Measurements from ENCODE around the gene IFT172.
"Not testable (repeated sequence)": the region's sequence is repeated elsewhere in the genome, so short reads cannot be mapped to it uniquely, and the experiment has no call there.

IFT172 gene

DNA sequence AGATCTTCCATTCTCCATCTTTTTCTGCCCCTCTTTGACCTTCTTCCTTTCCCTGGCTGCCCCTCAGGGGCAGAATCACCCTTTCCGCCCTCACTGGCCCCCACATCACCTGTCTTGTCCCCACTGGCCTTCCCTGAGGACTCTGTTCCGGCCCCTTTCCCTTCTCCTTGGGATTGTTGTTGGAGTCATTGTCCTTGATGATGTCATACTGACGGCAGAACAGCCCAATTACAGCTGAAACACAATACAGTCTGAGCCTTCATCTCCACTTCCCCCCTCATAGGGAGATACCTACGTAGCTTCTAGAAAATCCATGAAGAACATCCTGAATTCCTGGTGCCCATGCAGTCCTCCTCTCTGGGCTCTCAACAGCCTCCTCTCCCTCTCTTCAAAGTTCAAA is 3.0 kb upstream of the IFT172 start:
- DNase-seq = no peak

DNA sequence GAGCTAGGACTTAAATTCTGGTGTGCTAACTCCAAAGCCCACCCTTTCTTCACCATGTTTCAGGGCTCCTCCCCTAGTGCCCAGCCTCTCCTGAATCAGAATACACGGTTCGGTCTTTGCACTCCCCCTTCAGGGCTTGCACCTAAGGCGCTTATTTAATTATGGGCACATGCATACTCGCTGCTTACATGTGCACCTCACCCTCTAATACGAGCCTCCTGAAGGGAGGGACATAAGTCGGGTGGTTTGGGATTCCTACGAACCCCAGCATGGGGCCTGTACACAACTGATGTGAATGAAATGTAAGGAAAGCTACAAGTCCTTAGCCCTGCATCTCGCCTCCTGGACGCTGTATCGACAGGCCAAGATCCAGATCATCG is 435 bp downstream of the IFT172 start:
- peak; percentile 13 for DNase-seq

DNA sequence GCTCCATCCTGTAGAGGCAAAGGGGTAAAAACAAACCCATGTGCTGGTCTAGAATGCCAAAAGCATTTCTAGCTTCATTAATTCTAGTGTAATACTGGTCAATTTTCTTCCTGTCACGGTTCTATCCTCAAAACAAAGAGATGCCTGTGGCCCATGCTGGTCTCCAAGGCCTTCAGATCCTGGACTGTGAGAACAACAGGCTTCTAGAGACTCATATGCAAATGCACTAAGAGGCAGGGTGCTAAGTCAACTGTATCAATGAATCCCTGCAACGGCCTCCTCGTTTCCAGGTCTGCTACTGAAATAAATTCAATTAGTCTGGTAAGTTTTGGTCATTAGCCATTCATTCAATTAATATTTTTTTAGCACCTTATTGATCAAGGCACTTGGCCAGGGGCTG is 4.0 kb downstream of the IFT172 start:
- no peak for DNase-seq

DNA sequence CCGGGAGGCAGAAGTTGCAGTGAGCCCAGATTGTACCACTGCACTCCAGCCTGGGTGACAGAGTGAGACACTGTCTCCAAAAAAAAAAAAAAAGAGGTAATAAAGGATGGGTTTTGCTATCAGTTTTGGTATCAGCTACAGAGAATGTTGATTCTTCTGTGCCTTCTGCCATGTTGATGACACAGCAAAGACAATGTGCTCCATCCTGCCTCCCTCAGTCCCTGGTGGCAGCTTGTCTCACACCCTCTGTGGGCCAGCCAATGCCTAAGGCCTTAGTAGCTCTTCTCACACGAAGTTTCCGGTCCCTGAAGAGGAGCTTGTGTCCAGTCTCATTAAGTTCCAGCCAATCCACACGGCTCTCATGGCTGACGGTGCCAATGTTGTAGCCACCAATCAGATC is 17.6 kb downstream of the IFT172 start:
- DNase-seq = no peak

DNA sequence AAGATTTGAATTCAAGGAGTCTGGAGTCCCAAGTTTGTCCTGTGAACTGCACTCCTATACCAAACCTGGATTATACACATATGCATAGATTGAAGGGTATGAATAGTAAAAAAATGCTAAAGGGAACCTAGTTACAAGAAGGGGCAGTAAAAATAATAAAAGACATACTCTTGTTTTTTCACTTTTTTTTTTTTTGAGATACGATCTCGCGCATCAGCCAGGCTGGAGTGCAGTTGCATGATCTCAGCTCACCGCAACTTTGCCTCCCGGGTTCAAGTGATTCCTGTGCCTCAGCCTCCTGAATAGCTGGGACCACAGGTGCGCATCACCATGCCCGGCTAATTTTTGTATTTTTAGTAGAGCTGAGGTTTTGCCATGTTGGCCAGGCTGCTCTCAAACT is 25.1 kb downstream of the IFT172 start:
- no peak for DNase-seq

DNA sequence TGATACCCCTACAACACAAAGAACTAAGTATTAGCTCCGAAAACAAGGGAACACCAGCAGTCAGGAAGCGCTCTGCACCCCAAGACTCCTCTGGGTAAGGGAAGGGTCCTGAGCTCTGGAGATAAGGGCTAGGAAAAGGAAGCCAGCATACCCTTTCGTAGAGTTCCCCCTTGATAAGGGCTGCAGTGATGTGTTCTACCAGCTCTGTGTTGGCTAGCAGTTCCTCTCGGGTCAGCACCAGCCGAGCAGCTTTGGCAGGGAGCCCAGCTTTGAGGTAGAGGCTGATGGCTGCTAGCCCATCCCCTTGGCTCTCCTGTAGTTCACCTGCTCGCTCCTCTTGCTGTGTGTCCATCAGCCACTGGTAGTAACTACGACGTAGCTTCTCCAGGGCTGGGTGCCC is 28.4 kb downstream of the IFT172 start:
- no peak for DNase-seq

DNA sequence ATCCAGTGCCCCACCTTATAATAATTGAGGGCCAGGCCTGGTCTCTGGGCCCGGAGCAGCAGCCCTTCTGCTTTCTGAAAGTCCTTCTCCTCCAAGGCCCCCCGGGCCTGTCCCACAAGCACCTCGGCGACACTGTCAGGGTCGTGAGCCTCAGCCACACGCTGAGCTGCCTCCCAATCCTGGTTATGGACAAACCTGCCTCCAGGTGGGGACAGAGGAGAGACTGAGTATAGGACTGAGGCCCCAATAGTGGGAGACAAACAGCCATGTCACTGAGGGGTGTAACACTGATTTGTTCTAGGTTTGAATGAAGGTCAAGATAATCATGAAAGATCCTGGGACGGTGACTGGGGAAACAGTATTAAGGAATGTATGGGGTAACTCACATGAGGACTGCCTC is 35.6 kb downstream of the IFT172 start:
- DNase-seq = no peak

DNA sequence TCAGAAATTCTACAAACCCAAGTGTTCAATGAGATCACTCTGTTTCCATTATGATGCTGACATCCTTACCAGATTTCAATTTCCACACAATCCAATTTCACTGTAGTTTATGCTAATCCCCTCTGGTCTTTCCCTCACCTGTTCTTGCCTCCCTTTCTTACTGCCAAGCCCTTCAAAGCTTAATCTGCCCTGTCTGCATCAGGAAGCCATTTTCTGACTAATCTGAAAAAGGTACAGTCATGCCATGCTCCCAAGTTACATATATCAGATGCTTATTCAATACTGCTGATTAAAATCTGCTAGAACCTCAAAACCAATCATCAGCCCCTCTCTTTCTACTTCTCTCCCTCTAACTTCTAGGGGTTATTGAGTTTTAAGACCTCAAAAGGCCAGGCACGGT is 38.4 kb downstream of the IFT172 start:
- DNase-seq = no peak

DNA sequence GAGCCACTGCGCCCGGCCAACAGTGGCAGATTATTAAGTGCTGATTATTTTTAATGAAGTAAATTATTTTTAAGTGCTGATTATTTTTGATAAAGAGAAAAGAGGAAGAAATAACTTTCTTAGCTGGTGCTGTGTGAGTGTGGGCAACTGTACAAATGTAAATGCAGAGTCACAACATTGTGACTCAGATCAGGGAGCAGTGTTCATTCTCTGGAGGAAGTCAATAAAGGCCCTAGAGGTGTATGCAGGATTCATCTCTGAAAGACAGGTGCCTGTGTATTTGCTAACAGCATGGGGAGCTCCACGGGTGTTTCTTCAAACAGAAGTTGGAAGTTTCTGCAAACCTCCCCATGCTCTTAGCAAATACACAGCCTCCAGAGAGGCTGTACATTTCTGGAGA is 41.2 kb downstream of the IFT172 start:
- no peak for DNase-seq

DNA sequence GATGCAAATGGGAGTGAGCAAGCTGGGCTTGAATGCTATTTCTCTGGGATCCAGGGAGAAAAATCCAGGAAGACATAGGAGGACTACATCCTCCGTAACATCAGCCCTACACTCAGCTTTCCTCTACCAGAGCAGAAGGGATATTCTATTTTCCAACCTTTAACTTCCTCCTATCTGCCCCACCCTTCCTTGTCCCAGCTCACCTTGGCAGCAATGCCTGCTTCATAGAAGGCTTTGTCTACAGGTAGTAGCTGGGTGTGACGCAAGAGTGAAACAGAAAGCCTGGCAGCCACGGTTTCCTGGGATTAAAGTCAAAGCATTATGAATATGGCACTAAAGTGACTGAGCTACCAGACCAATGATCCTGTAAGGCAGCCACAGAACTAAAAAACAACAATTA is 43.5 kb downstream of the IFT172 start:
- DNase-seq = no peak

DNA sequence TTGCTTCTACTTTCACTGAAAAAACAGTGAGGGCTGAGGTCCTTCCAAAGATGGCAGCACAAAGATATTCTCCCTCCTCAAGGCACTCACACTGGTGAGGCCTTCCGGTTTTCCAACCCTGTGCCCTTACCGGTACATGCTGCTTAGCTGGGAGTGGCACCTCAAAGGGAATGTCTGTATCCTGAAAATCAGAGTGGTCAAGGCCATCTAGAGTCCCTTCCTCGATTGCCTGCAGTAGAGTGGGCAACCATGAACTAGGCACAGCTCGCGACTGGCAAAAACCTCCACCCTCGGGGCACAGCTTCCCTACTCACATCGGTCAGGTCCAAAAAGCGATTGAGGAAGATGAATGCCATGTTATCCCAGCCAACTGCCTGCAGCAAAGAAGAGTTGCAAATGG is 43.9 kb downstream of the IFT172 start:
- no peak for DNase-seq

DNA sequence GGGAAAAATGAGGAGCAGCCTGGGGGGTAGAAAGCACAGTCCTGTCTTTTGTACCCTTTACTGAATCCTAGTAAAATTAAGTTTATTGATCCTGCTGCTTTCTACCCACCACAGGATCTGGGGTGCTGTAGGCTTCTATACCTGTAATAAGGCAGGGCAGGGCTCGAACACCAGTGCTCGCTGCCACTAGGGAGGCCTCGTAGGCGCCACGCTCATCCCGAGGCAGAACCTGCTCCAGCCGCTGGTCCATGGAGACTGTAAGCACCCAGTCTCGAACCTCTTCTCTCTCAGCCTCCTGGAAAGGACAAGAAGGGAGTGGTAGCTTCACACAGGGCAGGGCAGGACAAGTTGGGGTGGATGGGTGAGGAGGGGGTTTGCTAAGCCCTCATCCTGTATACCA is 44.4 kb downstream of the IFT172 start:
- no peak for DNase-seq

DNA sequence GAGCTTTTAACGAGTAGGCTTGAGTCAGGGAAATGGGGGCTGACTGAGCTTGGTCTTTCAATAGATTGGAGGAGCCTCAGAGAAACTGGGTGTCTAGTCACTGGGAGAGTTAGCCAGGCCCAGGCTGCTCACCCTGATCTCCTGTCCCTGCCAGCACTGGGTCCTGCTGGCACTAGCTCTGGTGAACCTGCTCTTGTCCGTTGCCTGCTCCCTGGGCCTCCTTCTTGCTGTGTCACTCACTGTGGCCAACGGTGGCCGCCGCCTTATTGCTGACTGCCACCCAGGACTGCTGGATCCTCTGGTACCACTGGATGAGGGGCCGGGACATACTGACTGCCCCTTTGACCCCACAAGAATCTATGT is 46.6 kb downstream of the IFT172 start:
- no peak for DNase-seq

DNA sequence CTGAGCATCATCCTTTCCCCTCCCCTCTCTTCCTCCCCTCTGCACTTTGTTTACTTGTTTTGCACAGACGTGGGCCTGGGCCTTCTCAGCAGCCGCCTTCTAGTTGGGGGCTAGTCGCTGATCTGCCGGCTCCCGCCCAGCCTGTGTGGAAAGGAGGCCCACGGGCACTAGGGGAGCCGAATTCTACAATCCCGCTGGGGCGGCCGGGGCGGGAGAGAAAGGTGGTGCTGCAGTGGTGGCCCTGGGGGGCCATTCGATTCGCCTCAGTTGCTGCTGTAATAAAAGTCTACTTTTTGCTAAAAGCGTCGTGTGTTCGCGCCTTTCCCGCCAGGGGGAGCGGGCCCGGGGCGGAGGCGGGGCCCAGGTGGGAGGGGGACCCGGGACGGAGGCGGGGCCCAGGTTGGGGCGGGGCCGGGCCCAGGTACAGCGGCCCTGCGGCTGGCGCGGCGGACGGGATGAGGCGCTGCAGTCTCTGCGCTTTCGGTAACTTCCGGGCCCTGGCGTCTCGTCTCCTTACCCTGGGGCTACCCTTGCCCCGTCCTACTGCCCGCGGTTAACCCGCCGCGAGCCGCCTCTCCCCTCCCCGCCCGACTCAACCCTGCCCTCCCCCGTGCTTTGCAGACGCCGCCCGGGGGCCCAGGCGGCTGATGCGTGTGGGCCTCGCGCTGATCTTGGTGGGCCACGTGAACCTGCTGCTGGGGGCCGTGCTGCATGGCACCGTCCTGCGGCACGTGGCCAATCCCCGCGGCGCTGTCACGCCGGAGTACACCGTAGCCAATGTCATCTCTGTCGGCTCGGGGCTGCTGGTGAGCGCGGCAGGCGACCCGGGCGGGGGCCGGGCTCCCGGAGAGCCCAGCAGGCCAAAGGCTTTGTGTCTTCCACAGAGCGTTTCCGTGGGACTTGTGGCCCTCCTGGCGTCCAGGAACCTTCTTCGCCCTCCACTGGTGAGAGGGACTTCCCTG is 47.3 kb downstream of the IFT172 start, which contains the start of gene KRTCAP3:
Gene KRTCAP3, plus strand, starts transcription at position 424 of the 962 bp plus-strand sequence. Its CDS starts 32 bp downstream, at position 456.
- peak; percentile 79 for DNase-seq

DNA sequence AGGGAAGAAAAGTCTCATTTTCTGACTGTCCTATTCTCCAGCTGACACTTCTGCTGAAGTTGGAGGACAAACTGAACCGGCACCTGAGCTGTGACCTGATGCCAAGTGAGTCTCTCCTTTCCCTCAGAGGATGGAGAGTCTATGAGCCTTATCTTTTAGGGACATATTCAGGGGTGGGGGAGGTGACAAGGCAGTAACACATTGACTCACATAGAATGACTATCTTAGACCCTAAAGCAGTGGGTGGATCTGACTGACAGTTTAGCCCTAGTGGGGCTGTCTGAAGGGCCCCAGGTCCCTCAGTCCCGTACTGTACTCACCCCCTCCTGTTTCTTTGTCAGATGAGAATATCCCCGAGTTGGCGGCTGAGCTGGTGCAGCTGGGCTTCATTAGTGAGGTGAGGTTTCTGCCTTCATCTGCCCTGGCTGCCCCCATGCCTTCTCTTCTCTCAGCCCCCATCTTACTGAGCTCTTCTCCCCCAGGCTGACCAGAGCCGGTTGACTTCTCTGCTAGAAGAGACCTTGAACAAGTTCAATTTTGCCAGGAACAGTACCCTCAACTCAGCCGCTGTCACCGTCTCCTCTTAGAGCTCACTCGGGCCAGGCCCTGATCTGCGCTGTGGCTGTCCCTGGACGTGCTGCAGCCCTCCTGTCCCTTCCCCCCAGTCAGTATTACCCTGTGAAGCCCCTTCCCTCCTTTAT is 48.2 kb downstream of the IFT172 start:
- no peak for DNase-seq

DNA sequence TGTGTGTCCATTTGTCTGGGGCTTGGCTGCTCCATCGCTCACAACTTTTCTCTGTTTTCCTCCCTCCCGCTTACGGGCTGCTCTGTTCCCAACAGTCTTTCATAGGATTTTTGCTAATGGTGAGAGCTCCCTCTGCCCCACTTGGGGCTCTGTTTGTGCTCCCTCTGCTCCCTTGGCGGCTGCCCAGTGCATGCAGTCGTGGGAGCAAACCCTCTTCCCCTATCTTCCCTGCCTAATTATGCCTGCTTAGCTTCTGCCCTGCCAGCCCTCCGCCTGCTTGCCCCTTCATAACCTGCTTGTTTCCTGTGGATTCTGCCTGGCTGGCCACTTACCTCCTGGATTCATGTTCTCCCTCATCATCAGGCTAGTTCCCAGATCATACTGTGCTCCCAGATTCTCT is 53.9 kb downstream of the IFT172 start:
- DNase-seq = no peak

DNA sequence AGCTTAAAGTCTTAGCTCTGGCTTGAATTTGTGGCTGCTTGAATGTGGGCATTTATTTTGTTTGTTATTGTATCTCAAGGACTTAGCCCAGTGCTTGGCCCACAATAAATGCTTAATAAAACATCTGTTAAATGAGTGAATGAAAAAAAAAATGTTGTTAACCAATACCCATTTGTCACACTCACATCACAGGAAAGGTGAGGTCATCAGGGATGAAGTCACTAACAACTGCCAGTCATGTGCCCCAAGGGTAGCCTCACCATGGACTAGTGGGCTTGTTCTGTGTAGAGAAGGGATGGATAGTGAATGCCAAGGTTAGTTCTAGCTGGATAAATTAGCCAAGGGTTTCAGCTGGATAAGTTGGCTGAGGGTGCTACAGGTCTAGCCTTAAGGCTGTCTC is 58.1 kb downstream of the IFT172 start:
- no peak for DNase-seq

DNA sequence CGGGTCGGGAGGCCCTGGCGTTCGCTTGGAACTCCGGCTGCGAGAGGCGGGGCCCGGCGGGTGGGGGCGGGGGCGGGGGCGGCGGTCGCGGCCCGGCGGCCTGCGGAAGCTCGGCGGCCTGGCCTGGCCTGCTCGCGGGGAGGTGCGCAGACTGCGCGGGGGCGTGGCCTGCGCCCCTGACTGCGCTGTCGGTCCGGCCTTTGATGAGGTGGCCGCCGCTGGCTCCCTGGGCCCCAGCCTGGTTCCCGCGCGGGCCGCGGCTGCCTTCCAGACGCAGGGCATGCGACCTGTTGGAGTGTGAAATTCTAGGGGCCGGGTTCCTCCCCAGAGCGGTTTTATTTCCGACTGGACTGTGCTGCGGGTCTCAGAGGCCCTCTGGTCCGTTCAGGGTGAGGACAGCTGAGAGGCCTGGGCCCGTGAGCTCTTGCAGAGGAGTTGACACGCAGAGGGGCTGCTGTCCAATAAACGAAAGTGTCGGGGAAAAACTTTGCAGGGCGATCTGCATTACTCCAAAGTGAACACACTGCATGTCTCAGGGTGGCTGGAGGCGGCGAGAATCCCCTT is 60.5 kb downstream of the IFT172 start:
- DNase-seq = peak; percentile 72

DNA sequence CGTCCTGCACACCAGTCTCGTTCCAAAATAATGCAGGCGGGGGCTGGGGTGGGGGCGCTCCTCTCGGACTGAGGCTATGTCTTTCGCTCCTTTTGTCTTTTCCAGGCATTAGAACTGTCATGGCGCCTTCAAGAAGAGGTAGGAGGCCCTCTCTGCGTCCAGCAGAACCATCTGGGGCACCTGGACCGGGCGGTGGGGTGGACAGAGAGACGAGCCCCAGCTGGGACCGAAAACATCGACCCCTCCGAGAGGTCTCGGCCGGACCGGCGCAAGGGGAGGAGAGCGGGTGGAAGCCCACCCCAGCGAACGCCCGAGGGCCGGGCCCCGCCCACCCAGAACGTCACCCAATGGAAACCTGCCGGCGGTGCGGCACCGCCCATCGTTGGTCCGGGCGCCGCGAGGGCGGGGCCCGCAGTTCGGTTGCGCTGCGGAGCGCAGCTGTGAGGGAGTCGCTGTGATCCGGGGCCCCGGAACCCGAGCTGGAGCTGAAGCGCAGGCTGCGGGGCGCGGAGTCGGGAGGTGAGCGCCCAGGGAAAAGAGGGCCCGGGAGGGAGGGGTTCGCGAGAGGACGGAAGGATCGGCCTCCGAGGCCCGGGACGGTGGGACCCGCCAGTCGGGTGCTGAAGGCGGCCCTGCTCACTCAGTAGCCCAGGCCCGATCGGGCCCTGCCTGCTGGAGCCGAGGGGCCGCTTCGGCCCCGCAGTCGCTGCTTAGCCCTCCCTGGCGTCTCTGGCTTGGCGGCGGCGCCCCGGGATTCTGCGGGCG is 61.1 kb downstream of the IFT172 start, which contains the start of gene NRBP1:
Gene NRBP1, plus strand, starts transcription at position 419 of the 765 bp plus-strand sequence. CDS start 4,643 bp downstream, outside the sequence.
- peak; percentile 74 for DNase-seq

DNA sequence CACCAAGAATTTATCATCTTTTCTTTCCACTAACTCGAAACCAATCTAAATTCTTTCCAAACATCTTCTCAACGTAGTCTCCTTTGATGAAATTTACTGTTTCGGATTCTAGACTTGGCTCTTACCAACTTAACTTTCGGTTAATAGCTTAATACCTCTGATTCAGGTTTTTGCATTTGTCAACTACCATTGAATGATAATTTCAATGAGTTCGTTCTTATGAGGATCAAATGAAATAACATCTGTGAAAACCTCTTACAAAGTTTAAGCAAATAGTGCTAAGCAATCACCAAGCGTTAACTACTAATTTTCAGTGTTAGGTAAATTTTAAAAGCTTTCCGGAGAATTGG is 61.7 kb downstream of the IFT172 start:
- DNase-seq = no peak

DNA sequence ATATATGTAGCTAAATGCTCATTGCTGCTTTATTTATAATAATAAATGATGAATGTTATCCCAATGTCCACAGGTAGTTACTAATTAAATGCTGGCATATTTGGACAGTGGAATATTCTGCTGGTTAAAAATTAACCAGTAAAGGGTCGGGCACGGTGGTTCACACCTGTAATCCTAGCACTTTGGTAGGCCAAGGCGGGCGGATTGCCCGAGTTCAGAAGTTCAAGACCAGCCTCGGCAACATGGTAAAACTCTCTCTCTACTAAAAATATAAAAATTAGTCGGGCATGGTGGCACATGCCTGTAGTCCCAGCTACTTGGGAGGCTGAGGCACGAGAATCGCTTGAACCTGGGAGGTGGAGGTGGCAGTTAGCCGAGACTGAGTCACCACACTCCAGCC is 64.5 kb downstream of the IFT172 start:
- DNase-seq = not testable (repeated sequence)

DNA sequence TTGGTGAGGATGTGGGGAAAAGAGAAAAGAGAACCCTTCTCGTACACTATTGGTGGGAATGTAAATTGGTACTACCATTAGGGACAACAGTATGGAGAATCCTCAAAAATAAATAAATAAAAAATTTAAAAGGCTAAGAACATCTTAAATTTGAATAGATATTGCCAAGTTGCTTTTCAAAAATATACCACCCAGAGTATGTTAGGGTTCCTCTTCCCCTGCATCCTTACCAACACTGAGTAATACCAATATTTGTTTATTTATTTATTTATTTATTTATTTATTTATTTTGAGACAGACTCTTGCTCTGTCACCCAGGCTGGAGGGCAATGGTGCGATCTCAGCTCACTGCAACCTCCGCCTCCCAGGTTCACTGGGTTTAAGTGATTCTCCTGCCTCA is 66.6 kb downstream of the IFT172 start:
- DNase-seq = no peak

DNA sequence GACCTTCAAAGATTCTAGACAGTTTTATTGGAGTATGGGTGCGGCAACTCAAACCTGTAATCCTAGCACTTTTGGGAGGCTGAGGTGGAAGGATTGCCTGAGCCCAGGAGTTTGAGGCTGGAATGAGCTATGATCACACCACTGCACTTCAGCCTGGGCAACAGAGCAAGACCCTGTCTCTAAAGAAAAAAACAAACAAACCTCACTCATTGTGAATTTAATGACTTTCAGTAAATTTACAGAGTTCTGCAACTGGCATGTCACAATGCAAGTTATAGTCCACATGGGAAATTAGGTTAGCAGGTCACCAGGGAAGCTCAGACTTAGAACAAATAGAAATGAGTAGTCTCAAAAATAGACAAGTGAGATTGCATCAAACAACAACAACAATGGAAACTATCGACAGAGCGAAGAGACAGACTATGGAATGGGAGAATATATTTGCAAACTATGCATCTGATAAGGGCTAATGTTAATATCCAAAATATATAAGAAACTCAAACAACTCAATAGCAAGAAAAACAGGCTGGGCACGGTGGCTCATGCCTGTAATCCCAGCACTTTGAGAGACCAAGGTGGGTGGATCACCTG is 67.8 kb downstream of the IFT172 start:
- no peak for DNase-seq
